Fibroblast of lung (primary cell): Measurements from ENCODE around the gene WDR62.

Experiments
- CTCF ChIP-seq, 2 donors: IDR thresholded peaks in 1 of 2; conservative IDR thresholded peaks in 1 of 2; 1 replicate in 1 of 2; 2 replicates in 1 of 2; pipeline ENCODE4 v1.5.1; 2011 to 2012; ENCODE audit warnings: low read length in 2 of 2, control low read depth in 1 of 2, inconsistent platforms in 1 of 2, low read depth in 1 of 2, mild to moderate bottlenecking in 1 of 2
- EZH2 ChIP-seq: IDR thresholded peaks from 2 replicates; pipeline ENCODE4 v1.5.1; 2012; ENCODE audit warnings: low read length, control low read depth, mild to moderate bottlenecking; ENCODE audit errors: missing control alignments

GRCh38 chr19:36153126-36153525 is 98.4 kb downstream of the WDR62 start:
- TF ChIP-seq CTCF (conservative IDR thresholded peaks at IDR 0.05 in 1 of 2, IDR thresholded peaks at IDR 0.05 in 1 of 2; ENCODE audit: low read depth in 1 of 2, low read length in 2 of 2) (no peak), EZH2 (no peak)
